22Rv1 (cell line): ENCODE data around the gene MPRIP.
A peak's percentile ranks its signal among the peaks of the same experiment; 100 is the strongest.

Source experiments
- H3K27ac ChIP-seq: fragments of 450-650 bp; 2 replicates; pipeline ENCODE4 v1.5.1; 2017
- CTCF ChIP-seq: fragments of 450-650 bp; IDR thresholded peaks from 2 replicates; pipeline ENCODE4 v1.5.1; 2017; ENCODE audit warnings: mild to moderate bottlenecking
- ZFX ChIP-seq: fragments of 450-650 bp; IDR thresholded peaks from 2 replicates; pipeline ENCODE4 v1.6.1; 2017; ENCODE audit warnings: antibody characterized with exemption, borderline replicate concordance

MPRIP gene

DNA sequence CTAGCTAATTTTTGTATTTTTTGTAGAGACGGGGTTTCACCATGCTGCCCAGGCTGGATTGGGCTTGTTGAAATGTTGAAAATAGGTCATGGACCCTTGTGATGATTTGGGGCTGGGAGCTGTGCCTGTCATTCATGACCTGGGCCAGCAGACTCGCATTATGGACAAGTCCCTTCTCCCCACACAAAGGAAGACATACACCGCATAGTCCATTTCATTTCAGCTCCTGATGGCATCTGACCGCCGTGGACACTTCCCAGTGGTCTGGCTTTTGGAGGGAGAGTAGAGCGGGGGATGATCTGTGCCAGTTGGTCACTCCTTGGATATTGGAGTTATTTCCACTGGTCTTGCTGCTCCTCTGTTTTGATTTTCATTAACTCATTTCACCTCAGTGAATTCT lies 34.8 kb downstream of the MPRIP start:
- no peak overlapping the region for H3K27ac ChIP-seq
- no peak for TF ChIP-seq ZFX
- TF ChIP-seq CTCF: no peak

- TF ChIP-seq ZFX: no peak
- no peak for TF ChIP-seq CTCF
- 0 out of 2 replicates have a peak overlapping the region, but pooled peaks have one; percentile 13 for H3K27ac ChIP-seq
These were observed 35.8 kb downstream of the MPRIP start for GRCh38 chr17:17077861-17078732.

- 0 out of 2 replicates have a peak overlapping the region, but pooled peaks have one; percentile 13 for H3K27ac ChIP-seq
- TF ChIP-seq CTCF (no peak), ZFX (no peak)
These were observed 36.6 kb downstream of the MPRIP start for GRCh38 chr17:17078832-17079231.

GRCh38 chr17:17079336-17079735 lies 37.1 kb downstream of the MPRIP start:
- no peak for TF ChIP-seq ZFX
- TF ChIP-seq CTCF: no peak
- no peak overlapping the region for H3K27ac ChIP-seq

DNA sequence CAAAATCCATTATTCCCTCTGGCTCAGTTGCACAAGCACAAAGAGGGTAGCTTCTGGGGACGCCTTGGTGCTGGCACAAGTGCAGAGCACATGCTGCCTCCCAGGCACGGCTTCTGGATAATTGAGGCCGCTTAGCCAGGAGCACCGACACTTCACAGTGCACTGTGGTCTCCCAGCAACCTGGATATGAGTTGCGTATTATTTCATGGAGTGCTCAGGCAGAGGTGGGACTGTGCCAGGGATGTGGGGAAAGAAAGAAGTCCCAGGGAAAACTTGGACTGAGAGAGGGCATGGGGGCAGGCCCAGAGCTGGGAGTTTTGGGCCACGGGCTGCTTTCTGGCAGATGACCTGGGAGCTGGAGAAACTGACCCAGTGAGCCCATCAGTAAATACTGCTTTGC lies 37.5 kb downstream of the MPRIP start:
- no peak for TF ChIP-seq CTCF
- no peak overlapping the region for H3K27ac ChIP-seq

DNA sequence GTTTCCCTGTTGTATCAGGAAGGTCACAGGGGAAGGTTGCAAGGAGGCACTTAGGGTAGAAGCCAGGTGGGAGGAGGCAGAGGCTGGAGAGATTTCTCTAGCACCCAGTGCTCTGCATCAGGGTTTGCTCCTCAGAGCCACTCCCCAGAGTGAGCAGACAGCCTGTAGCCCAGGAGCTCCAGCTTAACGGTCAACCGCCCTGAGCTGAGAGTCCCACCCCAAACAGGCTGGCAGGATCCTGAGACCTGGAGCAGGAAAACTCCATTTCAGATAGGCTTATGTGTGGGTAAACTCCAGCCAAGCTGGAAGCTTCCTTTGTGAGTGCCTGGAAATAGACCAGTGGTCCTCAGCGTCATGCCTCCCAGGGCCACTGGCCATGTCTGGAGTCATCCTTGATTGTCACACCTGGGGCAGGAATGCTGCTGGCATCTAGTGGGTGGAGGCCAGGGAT lies 37.9 kb downstream of the MPRIP start:
- TF ChIP-seq CTCF: no peak
- TF ChIP-seq ZFX: no peak
- no peak overlapping the region for H3K27ac ChIP-seq

DNA sequence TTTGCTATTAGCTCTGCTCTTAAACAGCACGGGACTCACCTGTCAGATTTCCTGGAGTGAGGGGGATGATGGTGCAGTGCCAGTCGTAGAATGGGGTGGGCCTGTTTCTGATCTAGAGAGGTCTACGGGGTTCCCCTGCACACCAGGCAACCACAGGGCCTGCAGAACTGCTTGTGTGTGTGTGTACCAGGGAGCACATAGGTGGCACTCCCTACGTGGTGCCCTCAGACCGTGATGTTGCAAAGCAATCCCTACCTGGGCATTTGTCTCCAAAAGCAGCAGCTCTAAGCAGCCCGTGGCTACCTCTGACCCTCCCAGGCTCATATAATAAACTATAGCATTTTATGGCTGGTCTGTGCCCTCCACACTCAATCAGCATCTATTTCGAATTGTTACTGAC lies 38.5 kb downstream of the MPRIP start:
- TF ChIP-seq ZFX: no peak
- no peak for TF ChIP-seq CTCF
- H3K27ac ChIP-seq: no peak overlapping the region
